Parathyroid adenoma (tissue), 2 donors: ENCODE measurements around the gene CTBS.

Experiments
- H2AFZ ChIP-seq: fragments of 300-600 bp; sonication (generic); one replicate; pipeline ENCODE4 v1.7.0; 2017; ENCODE audit warnings: antibody characterized with exemption, mild to moderate bottlenecking
- H3K27ac ChIP-seq: fragments of 300-600 bp; sonication (generic); one replicate; pipeline ENCODE4 v1.7.0; 2017
- H3K27me3 ChIP-seq: fragments of 300-600 bp; sonication (generic); one replicate; pipeline ENCODE4 v1.7.0; 2017; ENCODE audit warnings: low read length; ENCODE audit not compliant: control insufficient read depth, insufficient read depth
- H3K36me3 ChIP-seq: fragments of 300-600 bp; sonication (generic); one replicate; pipeline ENCODE4 v1.7.0; 2017; ENCODE audit warnings: low read length; ENCODE audit not compliant: control insufficient read depth, insufficient read depth
- H3K4me1 ChIP-seq: fragments of 300-600 bp; sonication (generic); one replicate; pipeline ENCODE4 v1.7.0; 2017; ENCODE audit warnings: control low read depth
- H3K4me2 ChIP-seq: fragments of 300-600 bp; sonication (generic); one replicate; pipeline ENCODE4 v1.7.0; 2017; ENCODE audit warnings: low read length
- H3K4me3 ChIP-seq: fragments of 300-600 bp; sonication (generic); one replicate; pipeline ENCODE4 v1.7.0; 2017; ENCODE audit warnings: low read depth, low read length
- H3K79me2 ChIP-seq: fragments of 300-600 bp; sonication (generic); one replicate; pipeline ENCODE4 v1.7.0; 2017; ENCODE audit warnings: control low read depth
- H3K9ac ChIP-seq: fragments of 300-600 bp; sonication (generic); one replicate; pipeline ENCODE4 v1.7.0; 2017; ENCODE audit warnings: mild to moderate bottlenecking
- H3K9me3 ChIP-seq: fragments of 300-600 bp; sonication (generic); one replicate; pipeline ENCODE4 v1.7.0; 2017; ENCODE audit warnings: low read length; ENCODE audit not compliant: control insufficient read depth
- TF ChIP-seq, protein P1 (sequence below): fragments of 300-600 bp; sonication (generic); IDR thresholded peaks from one replicate; pipeline ENCODE4 v1.7.0; 2017; ENCODE audit warnings: antibody characterized with exemption, mild to moderate bottlenecking
- donor health status: primary hyperparathyroidism.

The CTBS gene

DNA sequence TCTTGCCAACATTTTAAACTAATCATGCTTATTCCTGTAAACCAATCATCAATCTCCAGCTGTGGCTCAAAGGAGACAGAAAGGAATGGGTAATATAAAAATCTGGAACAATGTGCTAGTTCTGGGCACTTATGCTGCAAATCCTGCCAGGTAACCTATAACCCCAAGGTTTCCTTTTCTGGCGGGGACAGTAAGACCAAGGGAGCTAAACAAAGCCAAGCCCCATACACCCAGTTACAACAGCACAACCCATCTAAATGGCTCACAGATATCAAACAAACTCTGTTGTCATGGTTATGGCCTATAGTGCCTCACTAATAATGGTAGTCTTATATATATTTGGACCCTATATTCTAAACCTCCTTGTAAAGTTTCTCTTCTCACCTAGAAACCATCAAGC, 36.9 kb upstream of the CTBS start:
- no peak overlapping the region for H3K27ac ChIP-seq
- H3K4me3 ChIP-seq: no peak overlapping the region
- no peaks in the 10 kb centered on the region for H3K79me2 ChIP-seq
- no peaks in the 10 kb centered on the region for H3K4me1 ChIP-seq
- no peaks in the 10 kb centered on the region for H3K9me3 ChIP-seq
- TF ChIP-seq, protein P1, sequence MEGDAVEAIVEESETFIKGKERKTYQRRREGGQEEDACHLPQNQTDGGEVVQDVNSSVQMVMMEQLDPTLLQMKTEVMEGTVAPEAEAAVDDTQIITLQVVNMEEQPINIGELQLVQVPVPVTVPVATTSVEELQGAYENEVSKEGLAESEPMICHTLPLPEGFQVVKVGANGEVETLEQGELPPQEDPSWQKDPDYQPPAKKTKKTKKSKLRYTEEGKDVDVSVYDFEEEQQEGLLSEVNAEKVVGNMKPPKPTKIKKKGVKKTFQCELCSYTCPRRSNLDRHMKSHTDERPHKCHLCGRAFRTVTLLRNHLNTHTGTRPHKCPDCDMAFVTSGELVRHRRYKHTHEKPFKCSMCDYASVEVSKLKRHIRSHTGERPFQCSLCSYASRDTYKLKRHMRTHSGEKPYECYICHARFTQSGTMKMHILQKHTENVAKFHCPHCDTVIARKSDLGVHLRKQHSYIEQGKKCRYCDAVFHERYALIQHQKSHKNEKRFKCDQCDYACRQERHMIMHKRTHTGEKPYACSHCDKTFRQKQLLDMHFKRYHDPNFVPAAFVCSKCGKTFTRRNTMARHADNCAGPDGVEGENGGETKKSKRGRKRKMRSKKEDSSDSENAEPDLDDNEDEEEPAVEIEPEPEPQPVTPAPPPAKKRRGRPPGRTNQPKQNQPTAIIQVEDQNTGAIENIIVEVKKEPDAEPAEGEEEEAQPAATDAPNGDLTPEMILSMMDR: no peak
- H3K9ac ChIP-seq: no peak overlapping the region
- H3K36me3 ChIP-seq: peaks cover 3% of the 10 kb centered on the region
- no peak overlapping the region for H2AFZ ChIP-seq
- H3K4me2 ChIP-seq: no peak overlapping the region
- no peaks in the 10 kb centered on the region for H3K27me3 ChIP-seq

DNA sequence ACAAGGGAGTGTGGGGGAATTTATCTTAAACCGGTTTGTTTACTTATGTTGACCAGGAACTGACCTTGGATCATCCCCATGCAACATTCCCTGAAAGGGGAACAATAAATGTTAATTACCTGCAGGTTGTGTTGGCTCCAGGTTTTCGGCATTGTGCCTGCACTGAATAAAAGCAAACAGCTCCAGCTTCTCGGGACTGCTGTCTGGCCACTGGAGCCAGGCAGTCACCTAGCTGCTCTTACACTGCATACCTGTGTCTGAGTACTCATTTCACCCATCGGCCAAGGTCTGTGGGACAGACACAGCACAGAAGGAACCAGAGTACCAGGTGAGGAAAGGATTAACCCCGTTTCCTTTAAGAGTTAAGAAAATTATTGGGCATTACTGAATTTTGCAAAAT, 32.7 kb upstream of the CTBS start:
- Histone ChIP-seq H3K79me2 (no peaks in the 10 kb centered on the region), H3K36me3 (peaks cover 3% of the 10 kb centered on the region)

DNA sequence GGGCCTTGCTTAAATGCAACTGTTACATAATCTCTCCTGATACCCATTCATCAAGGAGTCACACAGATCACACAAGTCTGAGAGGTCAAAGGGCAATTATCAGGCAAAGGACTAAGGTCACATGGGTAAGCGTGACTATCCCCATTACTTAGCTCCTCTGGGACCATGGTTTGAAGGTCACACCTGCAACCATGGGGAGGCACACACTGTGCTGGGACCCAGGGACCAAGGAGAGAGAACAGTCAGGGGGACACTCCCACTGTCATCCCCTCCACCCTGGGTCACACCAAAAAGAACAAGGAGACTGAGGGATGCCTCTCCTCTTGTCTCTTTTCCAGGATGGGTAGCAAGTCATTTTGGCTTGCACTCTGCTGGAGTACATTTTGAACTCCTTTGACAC, 30.9 kb upstream of the CTBS start:
- H3K36me3 ChIP-seq: peaks cover 3% of the 10 kb centered on the region
- no peaks in the 10 kb centered on the region for H3K27me3 ChIP-seq
- H3K4me3 ChIP-seq: no peak overlapping the region
- no peak overlapping the region for H3K4me2 ChIP-seq
- H3K4me1 ChIP-seq: no peaks in the 10 kb centered on the region
- no peaks in the 10 kb centered on the region for H3K79me2 ChIP-seq
- TF ChIP-seq, protein P1: no peak
- no peak overlapping the region for H3K9ac ChIP-seq
- H3K27ac ChIP-seq: no peak overlapping the region
- H3K9me3 ChIP-seq: no peaks in the 10 kb centered on the region
- H2AFZ ChIP-seq: no peak overlapping the region

More for the DNA sequence above, 32.7 kb upstream of the CTBS start:
- Histone ChIP-seq H2AFZ (no peak overlapping the region), H3K4me3 (no peak overlapping the region), H3K27me3 (no peaks in the 10 kb centered on the region), H3K4me1 (no peaks in the 10 kb centered on the region), H3K9ac (no peak overlapping the region), H3K9me3 (no peaks in the 10 kb centered on the region), H3K27ac (no peak overlapping the region), H3K4me2 (no peak overlapping the region)
- TF ChIP-seq, protein P1: no peak

DNA sequence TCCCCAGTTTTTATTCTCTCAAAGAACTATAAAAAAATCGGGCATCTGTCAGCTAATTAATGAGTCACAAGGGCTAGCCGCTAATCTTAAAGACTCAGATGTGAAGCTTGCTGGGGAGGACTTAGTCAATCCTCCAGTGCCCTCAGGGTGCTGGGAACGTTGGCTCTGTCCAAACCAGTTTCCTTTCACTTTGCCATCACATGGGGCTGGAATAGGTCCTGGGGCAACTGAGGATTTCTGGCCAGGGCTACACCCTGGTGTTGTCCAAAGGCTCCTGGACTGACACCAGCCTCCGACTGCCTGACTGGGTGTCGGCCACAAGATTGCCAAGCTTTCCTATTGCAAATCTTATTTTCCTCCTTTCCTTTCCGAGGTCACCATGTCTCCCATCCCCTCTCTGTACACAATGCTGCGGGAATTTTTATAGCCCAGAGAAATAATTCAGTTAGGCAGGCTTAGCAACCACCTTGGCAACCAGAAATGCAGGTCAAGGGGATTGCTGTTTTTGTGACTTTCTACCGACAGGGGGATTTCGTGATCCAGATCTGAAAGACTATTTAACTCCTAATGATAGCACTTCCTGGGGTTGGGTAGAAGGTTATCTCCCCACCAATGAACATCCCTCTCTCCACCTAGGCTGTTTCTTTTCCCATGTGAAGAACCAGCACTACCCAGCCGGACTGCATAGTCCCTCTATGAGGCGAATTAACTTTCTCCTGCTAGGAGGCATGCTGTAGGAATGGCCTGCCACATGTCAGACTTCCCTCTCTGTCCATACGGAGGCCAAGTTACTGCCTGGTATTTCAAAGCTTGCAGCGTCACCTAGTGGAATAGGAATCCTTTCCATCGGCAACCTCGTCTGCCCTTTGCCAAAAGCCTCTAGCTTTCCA, 29.9 kb upstream of the CTBS start:
- Histone ChIP-seq H2AFZ (no peak overlapping the region), H3K9me3 (no peaks in the 10 kb centered on the region), H3K27ac (no peak overlapping the region), H3K4me3 (no peak overlapping the region), H3K4me1 (no peaks in the 10 kb centered on the region), H3K9ac (no peak overlapping the region), H3K27me3 (no peaks in the 10 kb centered on the region), H3K79me2 (no peaks in the 10 kb centered on the region), H3K4me2 (no peak overlapping the region), H3K36me3 (peaks cover 3% of the 10 kb centered on the region)
- TF ChIP-seq, protein P1: no peak

DNA sequence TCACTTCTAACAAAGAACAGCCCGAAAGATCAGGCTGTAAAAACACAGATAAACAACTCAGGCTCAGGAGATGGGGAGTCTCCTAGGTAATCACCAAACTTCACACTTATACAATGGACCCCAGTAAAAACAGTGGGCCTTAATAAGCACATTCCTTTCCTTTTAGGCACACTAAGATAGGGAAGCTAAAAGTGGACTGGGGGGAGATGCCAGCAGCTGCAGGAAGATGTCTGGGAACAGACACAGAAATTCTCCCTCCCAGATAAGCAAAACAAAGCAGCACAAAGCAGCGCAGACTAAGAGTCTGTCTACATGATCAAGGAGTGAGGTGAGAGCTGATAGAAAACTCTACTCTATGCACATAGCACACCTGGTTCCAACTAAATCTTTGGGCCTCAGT, 29.0 kb upstream of the CTBS start:
- no peaks in the 10 kb centered on the region for H3K9me3 ChIP-seq
- no peak overlapping the region for H3K4me2 ChIP-seq
- H2AFZ ChIP-seq: no peak overlapping the region
- H3K4me3 ChIP-seq: no peak overlapping the region
- no peak overlapping the region for H3K9ac ChIP-seq
- H3K4me1 ChIP-seq: no peaks in the 10 kb centered on the region
- TF ChIP-seq, protein P1: no peak
- no peaks in the 10 kb centered on the region for H3K27me3 ChIP-seq
- no peaks in the 10 kb centered on the region for H3K79me2 ChIP-seq
- H3K27ac ChIP-seq: no peak overlapping the region
- peaks cover 3% of the 10 kb centered on the region for H3K36me3 ChIP-seq
